GM21381 (cell line): ENCODE measurements around the gene BIRC6.
"Not testable (repeated sequence)": the region's sequence is repeated elsewhere in the genome, so short reads cannot be mapped to it uniquely, and the experiment has no call there.

Experiments
- ATAC-seq: cut with Tn5 transposase; IDR thresholded peaks from one replicate; pipeline ENCODE4 v1.9.1; 2021; ENCODE audit warnings: mild to moderate bottlenecking, moderate library complexity; ENCODE audit not compliant: unreplicated experiment

Gene BIRC6, protein sequence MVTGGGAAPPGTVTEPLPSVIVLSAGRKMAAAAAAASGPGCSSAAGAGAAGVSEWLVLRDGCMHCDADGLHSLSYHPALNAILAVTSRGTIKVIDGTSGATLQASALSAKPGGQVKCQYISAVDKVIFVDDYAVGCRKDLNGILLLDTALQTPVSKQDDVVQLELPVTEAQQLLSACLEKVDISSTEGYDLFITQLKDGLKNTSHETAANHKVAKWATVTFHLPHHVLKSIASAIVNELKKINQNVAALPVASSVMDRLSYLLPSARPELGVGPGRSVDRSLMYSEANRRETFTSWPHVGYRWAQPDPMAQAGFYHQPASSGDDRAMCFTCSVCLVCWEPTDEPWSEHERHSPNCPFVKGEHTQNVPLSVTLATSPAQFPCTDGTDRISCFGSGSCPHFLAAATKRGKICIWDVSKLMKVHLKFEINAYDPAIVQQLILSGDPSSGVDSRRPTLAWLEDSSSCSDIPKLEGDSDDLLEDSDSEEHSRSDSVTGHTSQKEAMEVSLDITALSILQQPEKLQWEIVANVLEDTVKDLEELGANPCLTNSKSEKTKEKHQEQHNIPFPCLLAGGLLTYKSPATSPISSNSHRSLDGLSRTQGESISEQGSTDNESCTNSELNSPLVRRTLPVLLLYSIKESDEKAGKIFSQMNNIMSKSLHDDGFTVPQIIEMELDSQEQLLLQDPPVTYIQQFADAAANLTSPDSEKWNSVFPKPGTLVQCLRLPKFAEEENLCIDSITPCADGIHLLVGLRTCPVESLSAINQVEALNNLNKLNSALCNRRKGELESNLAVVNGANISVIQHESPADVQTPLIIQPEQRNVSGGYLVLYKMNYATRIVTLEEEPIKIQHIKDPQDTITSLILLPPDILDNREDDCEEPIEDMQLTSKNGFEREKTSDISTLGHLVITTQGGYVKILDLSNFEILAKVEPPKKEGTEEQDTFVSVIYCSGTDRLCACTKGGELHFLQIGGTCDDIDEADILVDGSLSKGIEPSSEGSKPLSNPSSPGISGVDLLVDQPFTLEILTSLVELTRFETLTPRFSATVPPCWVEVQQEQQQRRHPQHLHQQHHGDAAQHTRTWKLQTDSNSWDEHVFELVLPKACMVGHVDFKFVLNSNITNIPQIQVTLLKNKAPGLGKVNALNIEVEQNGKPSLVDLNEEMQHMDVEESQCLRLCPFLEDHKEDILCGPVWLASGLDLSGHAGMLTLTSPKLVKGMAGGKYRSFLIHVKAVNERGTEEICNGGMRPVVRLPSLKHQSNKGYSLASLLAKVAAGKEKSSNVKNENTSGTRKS (N-terminal part only)

DNA sequence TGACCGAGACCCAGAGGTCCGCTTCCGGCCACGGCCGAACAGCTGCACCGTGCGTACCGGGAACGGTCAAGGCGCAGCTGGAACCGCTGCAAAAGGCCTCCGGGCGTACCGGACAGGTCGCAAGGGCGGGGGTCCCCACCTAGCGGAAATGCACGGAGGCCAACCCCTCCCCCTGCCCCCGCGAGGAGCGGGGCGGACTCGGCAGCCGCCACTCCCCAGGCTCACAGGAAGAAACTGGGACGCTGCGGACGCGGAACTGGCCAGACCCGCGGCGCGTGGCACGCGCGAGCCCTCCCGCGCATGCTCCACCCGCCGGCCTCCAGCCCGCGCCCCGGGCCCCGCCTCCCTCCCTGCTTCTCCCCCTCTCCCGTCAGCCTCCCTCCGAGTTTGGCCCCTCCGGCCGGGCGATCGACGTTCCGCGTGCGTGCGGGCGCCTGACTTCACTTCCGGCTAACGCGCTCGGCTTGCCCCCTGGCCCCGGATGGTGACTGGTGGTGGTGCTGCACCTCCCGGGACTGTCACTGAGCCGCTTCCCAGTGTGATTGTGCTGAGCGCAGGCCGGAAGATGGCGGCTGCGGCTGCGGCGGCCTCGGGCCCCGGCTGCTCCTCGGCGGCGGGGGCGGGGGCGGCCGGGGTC lies at the start of gene BIRC6:
TSS of gene BIRC6 (plus strand) at position 343 of the 637 bp plus-strand sequence. CDS start at position 482, 139 bp downstream.
- peak; percentile 88 for ATAC-seq

DNA sequence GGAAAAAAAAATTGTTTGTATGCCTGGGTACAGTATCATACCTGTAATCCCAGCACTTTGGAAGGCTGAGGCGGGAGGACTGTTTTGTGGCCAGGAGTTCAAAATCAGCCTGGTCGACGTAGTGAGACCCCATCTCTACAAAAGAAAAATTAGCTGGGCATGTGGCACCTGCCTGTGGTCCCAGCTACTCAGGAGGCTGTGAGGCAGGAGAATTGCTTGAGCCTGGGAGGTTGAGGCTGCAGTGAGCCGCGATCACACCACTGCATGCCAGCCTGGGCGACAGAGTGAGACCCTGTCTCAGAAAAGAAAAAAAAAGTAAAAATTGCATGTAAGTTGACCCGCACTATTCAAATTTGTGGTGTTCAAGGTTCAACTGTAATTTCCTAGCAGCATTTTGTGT lies 46.2 kb upstream of the BIRC6 start:
- ATAC-seq, result no peak

DNA sequence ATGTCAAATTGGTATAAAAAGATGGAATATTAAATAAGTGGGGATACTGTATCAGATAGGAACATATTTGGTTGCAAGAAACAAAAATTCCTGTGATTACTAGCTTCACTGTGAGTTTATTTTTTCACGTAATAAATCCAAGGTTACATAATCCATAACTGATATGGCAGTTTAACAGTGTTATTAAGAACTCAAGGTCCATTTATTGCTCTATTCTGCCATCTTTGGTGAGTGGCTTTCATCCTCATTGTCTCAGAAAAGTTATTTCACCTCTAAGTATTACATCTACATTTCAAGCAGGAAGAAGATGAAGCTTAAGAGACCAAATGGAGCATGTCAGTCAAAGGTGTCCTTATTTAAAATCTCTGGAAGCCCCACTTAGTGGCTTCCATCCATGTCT lies 41.9 kb upstream of the BIRC6 start:
- no peak for ATAC-seq

DNA sequence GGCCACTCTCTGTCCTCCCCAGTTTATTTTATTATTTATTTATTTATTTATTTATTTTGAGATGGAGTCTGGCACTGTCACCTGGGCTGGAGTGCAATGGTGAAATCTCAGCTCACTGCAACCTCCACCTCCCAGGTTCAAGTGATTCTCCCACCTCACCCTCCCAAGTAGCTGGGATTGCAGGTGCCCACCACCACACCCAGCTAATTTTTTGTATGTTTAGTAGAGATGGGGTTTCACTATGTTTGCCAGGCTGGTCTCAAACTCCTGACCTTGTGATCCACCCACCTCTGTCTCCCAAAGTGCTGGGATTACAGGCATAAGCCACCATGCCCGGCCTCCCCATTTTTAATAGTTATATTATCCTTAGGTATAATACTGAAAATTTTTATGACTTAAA lies 28.1 kb upstream of the BIRC6 start:
- ATAC-seq, result not testable (repeated sequence)

DNA sequence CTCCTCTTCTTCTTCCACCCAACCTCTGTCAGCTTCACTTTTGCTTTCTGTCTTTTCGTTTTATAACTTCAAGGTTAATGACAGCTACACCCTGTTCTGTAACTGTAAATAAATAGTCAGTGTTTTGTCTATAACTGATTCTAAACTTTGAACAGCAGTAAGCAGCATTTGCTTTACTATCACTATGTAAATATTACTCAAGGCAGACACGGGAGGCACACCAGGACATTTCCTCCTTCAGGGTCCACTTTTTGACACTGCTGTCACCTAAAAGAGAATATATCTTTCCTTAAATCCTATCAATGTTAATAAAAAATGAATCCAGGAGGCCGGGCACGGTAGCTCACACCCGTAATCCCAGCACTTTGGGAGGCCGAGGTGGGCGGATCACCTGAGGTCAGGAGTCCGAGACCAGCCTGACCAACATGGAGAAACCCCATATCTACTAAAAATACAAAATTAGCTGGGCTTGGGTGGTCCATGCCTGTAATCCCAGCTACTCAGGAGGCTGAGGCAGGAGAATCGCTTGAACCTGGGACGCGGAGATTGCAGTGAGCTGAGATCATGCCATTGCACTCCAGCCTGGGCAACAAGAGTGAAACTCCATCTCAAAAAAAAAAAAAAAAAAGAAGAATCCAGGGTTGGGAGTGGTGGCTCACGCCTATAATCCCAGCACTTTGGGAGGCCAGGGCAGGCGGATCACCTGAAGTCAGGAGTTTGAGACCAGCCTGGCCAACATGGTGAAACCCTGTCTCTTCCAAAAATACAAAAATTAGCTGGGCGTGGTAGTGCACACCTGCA lies 27.4 kb upstream of the BIRC6 start:
- ATAC-seq, result not testable (repeated sequence)

DNA sequence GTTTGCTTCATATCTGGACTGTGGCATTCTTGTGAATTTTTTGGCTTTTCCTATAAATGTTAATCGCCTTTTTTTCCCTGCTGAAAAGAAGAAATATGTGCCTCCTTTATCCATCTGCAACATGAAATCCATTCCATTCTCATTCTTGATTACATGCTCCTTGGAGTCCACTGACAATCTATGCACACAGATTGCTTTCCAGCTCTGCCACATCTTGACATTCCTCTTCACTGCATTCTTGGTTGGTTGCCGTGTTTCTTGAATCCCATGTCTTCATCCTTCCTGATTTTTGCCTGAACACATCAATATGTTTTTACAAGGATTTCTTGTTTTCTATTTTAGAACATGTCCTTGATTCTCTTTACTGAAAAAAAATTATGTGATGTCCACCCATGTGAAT lies 26.7 kb upstream of the BIRC6 start:
- no peak for ATAC-seq

DNA sequence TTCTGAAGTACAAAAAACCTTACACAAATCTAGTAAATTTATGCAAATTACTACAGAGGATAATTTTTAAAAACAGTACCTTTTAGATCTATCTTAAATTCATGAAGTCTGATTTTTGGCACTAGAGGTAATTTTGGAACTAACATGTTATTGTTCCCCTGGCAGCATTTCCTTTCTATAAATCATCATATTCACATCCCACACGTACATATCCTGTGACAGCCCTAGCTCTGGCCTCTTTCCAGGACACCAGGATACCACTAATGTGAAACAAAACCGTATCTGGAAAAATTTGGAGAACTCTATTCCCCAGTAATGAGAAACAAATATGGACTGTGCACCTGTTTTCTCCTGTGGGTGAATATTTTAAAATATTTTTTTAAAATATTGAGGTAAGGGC lies 14.0 kb upstream of the BIRC6 start:
- no peak for ATAC-seq

DNA sequence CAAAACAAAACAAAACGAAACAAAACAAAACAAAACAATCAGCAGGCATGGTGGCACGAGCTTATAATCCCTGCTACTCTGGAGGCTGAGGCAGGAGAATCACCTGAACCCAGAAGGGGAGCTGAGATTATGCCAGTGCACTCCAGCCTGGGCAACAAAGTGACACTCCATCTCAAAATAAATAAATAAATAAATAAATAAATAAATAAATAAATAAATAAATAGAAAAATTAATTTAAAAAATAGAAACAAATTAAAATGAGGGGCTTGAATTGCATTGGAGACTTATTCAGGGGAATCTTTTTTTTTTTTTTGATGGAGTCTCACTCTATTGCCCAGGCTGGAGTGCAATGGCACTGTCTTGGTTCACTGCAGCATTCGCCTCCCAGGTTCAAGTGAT lies 6.0 kb upstream of the BIRC6 start:
- not testable (repeated sequence) for ATAC-seq

DNA sequence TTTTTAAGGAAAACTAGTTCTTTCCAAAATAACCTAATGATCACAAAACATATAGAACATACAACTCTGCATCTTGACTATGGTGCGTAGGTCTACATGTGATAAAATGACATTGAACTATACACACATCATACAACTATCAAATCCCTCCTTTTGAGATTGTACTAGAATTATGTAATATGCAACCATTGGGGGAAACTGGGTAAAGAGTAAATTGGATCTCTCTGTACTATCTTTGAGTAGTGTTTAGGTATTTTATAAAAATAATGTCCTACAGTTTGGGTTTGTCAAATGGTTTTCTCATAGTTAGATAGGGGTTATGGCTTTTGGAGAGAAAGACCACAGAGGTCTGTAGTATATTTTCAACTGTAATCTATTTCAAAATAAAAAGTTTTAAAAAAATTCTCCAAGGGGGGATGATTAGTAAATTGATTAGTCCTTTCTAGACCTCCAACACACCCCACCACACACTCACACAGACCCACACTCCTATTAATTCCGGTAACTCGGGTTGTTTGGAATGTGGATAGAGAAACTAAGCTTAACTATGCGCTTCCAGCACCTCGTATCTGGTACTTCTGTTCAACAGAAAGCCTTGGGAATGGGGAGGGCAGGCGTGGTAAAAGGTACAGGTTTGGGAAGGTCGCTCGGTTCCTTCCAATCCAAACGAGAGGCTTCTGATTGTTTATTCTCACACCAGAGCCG lies 695 bp upstream of the BIRC6 start:
- ATAC-seq, result no peak

DNA sequence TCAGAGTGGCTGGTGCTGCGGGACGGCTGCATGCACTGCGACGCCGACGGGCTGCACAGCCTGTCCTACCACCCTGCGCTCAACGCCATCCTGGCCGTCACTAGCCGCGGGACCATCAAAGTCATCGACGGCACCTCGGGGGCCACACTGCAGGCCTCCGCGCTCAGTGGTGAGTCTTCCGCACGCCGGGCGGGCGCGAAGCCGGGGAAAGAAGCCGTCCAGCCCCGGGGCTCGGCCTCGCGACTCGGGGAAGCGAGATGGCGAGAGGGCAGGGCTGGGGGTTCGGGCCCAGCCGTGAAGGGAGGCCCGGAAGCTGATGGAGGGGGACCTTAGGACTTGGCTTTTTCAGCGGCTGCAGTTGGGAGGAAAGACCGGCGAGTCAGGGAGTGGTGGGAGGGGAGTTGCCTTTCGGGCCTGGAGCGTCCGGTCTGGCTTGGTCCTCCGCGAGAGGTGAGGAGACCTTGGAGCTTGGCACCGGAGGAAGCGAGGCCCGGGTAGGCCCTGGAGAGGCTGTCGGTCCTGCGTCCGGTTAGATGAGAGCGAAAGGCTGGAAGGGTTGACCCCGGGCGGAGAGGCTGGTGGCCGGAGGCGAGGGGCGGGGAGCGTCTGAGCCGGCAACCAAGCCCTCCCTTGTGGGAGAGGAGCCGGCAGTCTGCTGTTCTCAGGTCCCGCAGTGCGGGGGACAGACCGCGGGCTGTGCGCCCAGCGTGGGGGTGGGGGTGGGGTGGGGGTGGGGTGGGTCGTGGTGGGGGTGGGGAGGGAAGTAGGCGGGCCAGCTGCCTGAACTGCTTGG lies 691 bp downstream of the BIRC6 start:
- peak; percentile 7 for ATAC-seq

DNA sequence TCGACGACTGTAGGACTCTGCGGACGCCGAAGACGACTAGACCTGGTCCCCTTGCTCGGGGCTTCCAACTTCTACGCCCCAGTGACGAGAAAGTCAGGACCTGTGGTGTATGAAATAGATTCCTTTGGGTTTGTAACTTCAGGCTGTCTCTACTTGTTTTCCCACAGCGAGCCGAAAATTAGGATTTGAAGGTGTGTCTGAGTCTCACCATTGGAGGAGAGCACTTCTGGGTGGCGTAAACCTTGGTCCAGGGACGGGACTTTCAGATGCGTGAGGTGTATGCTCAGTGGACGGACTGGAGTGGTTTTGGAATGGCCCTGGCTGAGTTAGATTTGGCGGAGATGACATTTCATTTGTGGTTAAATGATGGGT lies 1.3 kb downstream of the BIRC6 start:
- ATAC-seq, result no peak

DNA sequence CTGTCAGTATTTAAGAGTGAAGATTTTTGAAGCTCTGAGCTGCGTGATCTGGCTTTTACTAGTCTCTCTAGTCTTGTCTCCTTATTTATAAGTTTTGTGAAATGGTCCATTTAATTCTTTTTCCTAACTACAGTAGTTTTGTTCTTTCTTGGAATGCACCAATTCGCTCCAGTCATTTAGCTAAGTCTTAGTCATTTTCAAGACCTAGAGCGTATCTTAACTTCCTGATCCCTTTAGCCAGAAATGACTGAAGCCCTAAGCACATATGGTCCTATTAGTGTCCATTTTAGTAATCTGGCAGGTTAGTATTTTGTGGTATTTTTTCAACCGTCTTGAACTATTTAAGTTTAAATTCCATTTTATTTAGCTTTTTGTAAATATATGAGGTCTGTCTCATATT lies 3.6 kb downstream of the BIRC6 start:
- no peak for ATAC-seq

DNA sequence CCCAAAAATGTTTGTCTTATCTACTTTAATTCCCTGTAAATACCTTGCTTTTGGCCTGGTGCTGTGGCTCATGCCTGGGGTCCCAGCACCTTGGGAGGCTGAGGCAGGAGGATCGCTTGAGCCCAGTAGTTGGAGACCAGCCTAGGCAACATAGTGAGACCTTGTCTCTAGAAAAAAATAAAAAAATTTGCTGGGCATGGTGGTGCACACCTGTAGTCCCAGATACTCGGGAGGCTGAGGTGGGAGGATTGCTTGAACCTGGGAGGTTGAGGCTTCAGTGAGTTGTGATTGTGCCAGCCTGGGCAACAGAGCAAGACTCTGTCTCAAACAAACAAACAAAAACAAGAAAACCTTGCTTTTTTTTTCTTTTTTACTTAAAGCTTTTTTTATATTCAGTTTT lies 6.2 kb downstream of the BIRC6 start:
- not testable (repeated sequence) for ATAC-seq

DNA sequence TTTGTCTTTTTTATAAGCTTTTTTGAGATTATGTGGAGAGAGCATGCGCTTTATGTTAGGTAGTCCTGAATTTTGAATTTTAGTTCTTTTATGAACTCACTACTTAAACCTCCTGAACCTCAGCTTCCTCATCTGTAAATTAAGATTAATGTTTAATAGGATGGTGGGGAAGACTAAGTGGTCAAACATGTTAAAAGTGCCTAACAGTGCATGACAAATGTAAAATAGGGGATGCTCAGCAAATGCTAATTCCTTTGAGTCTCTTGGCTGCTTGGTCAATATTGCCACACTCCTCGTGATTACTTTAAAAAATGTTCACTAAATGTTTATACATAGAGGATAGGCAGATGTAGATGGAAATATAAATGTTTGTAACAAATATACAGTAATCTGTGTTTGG lies 6.8 kb downstream of the BIRC6 start:
- ATAC-seq, result peak; percentile 72

DNA sequence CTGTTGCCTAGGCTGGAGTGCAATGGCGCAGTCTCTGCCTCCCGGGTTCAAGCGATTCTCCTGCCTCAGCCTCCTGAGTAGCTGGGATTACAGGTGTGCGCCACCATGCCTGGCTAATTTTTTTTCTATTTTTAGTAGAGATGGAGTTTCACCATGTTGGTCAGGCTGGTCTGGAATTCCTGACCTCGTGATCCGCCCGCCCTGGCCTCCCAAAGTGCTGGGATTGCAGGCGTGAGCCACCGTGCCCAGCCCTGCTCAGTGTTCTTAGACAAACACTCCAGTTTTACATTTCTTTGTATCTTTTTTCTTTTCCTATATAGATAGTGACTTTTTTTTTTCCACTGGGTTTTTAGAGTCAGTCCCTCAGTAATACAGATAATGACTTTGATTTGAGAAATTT lies 7.5 kb downstream of the BIRC6 start:
- ATAC-seq, result not testable (repeated sequence)

DNA sequence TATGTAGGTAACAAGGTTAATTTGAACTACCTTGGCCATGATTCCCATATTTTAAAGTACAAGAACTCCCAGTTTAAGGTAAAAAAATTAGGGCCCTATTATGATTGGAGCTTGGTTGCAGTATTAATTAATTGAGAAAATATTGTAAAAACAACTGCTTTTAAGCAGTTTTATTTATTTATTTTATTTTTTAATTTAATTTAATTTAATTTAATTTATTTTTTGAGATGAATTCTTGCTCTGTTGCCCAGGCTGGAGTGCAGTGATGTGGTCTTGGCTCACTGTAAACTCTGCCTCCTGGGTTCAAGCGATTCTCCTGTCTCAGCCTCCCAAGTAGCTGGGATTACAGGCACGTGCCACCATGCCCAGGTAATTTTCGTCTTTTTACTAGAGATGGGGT lies 8.9 kb downstream of the BIRC6 start:
- ATAC-seq, result not testable (repeated sequence)

DNA sequence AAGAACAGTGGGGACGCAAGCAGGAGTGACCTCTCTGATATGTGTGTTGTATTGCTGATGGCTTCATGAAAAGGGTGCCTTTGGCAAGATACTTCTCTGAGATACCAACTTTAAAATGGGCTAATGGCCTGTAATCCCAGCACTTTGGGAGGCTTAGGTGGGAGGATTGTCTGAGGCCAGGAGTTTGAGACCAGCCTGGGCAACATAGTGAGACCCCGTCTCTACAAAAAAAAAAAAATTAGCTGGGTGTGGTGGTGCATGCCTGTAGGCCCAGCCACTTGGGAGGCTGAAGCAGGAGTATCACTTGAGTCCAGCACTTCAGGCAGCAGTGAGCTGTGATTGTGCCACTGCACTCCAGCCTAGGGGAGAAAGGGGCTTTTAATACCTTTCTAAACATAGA lies 9.8 kb downstream of the BIRC6 start:
- ATAC-seq, result no peak

DNA sequence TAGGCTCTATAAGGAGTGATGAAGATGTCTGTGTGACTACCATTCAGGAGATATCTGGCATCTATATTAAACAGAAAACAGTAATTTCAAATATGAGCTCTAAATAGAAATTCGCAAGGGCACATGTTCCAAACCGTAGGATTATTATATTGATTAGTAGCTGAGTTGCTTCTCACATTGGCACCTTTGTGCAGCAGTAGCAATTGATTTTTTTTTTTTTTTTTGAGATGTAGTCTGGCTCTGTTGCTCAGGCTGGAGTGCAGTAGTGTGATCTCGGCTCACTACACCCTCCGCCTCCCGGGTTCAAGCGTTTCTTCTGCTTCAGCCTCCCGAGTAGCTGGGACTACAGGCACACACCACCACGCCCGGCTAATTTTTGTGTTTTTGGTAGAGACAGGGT lies 12.4 kb downstream of the BIRC6 start:
- ATAC-seq, result no peak
